GM20431 (cell line): ENCODE data around the gene CCL26.
"Not testable (repeated sequence)": the region's sequence is repeated elsewhere in the genome, so short reads cannot be mapped to it uniquely, and the experiment has no call there.

Experiments used
- in situ Hi-C: fragments of 300-500 bp; cut with MseI, MboI; formaldehyde crosslinking; loops from one replicate; pipeline ENCODE4 v1.15.0; 2020; ENCODE audit warnings: low sequenced_read_pairs; ENCODE audit not compliant: unreplicated experiment

Gene CCL26

DNA sequence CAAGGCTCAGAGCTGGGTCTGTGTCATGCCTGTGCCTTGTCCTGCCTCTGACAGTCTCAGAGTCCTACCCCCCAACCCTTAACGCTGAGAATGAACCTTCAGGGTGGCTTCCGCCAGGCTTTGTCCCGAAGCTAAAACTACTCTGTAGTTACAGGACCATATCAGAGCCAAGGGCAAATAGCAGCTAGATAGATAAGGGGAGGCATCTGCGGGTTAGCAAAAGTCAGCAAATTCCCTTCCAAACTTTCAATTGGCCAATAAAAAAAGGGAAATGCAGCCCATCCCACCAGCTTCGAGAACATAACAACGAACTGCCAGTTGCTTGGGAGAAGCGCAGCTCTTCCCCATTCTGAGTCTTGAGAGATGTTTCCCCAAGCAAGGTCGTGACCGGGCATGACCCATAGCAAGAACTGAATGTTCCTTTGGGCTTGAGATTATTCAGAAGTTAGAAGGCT is 23.8 kb upstream of the CCL26 start:
- in situ Hi-C loops: no loop called here

DNA sequence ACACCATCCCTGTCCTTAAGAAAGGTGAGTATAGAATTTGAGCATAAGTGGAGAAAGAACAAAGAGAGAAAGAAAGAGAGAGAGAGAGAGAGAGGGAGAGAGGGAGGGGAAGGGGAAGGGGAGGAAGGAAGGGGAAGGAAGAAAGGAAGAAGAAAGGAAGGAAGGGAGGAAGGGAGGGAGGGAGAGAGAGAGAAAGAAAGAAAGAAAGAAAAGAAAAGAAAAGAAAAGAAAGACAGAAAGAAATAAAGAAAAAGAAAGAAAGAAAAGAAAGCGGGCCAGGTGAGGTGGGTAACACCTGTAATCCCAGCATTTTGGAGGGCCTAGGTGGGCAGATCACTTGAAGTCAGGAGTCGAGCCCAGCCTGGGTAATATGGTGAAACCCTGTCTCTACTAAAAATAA is 21.7 kb upstream of the CCL26 start:
- in situ Hi-C loops: no loop called here

DNA sequence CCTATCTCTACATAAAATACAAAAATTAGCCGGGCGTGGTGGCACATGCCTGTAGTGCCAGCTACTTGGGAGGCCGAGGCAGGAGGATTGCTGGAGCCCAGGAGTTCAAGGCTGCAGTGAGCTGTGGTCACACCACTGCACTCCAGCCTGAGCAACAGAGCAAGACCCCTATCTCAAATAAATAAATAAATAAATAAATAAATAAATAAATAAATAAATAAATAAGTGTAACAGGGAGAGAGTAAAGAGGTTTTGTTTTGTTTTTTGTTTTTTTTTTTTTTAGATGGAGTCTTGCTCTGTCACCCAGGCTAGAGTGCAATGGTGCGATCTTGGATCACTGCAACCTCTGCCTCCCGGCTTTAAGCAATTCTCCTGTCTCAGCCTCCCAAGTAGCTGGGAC is 20.6 kb upstream of the CCL26 start:
- in situ Hi-C loops: not testable (repeated sequence)

DNA sequence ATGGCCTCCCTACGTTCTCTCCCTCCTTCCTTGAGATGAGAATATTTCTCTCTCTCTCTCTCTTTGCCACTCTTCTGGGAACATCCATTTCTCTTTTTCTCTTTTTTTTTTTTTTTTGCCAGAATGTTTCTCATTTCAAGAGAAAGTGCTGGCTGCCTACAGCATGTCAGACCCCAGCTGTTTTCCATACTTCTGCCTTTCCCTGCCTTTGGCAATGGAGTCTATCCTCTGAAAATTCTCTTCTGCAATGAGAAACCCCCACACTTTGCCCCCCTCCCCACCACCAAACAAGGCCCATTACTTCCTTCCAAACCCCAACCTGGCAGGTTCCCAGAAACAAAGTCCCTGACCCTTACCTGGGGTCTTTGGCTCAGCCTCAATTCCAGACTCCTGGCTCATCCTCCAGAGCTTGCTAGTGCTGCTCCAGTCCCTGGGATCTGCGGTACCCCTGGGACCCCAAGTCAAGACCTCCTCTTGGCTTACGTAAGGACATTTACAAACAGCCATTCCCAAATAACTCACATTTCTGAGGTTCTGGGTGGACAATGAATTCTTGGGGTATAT is 17.4 kb upstream of the CCL26 start:
- in situ Hi-C loops: no loop called here

DNA sequence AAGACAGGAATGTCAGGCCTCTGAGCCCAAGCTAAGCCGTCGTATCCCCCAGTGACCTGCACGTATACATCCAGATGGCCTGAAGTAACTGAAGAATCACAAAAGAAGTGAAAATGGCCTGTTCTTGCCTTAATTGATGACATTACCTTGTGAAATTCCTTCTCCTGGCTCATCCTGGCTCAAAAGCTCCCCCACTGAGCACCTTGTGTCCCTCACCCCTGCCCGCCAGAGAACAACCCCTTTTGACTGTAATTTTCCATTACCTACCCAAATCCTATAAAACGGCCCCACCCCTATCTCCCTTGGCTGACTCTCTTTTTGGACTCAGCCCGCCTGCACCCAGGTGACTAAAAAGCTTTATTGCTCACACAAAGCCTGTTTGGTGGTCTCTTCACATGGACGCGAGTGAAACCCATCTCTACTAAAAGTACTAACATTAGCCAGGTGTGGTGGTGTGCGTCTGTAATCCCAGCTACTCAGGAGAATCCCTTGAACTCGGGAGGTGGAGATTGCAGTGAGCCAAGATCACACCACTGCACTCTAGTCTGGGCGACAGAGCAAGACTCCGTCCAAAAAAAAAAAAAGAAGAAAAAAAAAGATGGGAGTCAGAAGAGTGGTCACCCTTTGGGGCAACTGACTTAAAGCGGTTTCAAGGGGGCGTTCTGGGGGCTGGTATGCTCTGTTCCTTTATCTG is 16.3 kb upstream of the CCL26 start:
- in situ Hi-C loops: not testable (repeated sequence)

DNA sequence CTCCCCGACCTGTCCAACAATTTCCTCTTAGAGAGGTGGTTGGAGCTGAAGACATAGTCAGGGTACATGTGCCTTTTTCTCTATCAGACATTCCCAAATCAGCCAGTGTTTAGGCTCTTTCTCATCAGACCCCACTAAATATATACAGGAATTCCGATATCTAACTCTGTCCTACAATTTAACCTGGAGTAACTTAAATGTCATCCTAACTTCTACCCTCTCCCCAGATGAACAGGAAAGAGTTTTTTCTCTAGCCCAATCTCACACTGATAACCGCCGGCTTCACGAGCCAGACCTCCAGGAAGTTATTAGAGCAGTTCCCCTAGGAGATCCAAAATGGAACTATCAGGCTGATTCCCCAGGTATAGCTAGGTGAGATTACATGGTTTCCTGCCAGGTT is 11.0 kb upstream of the CCL26 start:
- in situ Hi-C loops: not testable (repeated sequence)

DNA sequence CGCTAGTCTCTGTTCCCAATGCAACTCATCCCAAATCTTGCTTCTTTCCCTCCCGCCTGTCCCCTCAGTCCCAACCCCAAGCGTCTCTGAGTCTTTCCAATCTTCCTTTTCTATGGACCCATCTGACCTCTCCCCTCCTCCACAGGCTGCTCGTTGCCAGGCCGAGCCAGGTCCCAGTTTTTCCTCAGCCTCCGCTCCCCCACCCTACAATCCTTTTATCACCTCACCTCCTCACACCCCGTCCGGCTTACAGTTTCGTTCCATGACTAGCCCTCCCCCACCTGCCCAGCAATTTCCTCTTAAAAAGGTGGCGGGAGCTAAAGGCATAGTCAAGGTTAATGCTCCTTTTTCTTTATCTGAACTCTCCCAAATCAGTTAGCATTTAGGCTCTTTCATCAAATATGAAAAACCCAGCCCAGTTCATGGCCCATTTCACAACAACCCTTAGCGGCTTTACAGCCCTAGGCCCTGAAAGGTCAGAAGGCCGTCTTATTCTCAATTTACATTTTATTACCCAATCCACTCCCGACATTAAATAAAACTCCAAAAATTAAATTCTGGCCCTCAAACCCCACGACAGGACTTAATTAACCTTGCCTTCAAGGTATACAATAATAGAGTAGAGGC is 8.7 kb upstream of the CCL26 start:
- in situ Hi-C loops: not testable (repeated sequence)

DNA sequence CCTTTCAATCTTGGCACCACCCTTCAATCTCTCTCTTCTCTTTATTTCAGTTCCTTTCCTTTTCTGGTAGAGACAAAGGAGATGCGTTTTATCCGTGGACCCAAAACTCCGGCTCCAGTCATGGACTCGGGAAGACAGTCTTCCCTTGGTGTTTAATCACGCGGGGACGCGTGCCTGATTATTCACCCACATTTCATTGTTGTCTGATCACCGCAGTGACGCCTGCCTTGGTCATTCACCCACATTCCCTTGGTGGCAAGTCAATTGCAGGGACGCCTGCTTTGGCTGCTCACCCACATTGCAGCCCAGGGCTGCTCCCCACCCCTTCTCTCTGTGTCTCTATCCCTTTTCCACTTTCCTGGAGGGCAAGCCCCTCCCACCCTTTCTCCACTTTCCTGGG is 7.5 kb upstream of the CCL26 start:
- in situ Hi-C loops: not testable (repeated sequence)

DNA sequence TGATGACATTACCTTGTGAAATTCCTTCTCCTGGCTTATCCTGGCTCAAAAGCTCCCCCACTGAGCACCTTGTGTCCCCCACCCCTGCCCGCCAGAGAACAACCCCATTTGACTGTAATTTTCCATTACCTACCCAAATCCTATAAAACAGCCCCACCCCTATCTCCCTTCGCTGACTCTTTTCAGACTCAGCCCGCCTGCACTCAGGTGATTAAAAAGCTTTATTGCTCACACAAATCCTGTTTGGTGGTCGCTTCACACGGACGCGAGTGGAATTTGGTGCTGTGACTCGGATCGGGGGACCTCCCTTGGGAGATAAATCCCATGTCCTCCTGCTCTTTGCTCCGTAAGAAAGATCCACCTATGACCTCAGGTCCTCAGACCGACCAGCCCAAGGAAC is 7.0 kb upstream of the CCL26 start:
- in situ Hi-C loops: not testable (repeated sequence)

DNA sequence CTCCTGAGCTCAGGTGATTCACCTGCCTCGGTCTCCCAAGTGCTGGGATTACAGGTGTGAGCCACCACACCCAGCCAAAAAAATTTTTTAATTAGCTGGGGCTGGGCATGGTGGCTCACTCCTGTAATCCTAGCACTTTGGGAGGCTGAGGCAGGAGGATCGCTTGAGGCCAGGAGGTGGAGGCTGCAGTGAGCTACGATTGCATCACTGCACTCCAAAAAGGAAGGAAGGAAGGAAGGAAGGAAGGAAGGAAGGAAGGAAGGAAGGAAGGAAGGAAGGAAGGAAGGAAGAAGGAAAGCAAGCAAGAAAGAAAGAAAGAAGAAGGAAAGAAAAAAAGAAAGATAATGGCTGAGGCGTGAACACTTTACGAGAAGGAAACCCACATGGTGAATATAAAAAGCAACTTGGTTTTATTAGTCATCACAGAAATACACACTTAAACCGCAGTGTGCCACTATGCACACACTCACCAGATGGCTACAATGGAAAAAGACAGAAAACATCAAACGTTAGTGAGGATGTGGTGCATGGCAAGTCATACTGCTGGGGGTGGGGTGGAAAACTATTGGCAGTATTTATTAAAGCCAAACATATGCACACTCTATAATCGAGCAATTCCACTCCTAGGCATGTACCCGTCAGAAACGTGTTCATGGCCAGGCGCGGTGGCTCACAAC is 4.4 kb upstream of the CCL26 start:
- in situ Hi-C loops: no loop called here

DNA sequence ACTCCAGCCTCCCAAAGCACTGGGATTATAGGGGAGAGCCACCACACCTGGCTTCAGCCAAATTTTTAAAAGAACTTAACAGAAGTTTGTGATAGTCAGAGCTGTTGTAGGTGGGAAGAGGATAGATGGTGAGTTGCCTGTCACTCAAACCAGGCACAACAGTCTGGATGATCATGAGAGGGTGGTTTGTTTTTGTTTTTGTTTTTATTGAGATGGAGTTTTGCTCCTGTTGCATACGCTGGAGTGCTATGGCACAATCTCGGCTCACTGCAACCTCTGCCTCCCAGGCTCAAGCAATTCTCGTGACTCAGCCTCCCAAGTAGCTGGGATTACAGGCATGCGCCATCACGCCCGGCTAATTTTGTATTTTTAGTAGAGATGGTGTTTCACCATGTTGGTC is 1.9 kb upstream of the CCL26 start:
- in situ Hi-C loops: not testable (repeated sequence)

DNA sequence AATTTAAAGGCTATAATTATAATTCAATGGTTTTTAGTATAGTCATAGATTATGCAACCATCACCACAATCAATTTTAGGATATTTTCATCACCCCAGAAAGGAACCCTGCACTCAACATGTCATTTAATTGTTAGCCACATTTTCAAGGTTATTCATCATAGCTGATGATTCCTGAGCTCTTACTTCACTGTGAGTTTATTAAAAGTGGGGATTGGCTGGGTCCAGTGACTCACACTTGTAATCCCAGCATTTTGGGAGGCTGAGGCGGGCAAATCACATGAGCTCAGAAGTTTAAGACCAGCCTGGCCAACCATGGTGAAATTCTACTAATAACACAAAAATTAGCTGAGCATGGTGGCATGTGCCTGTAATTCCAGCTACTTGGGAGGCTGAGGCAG is 787 bp downstream of the CCL26 start:
- in situ Hi-C loops: no loop called here

DNA sequence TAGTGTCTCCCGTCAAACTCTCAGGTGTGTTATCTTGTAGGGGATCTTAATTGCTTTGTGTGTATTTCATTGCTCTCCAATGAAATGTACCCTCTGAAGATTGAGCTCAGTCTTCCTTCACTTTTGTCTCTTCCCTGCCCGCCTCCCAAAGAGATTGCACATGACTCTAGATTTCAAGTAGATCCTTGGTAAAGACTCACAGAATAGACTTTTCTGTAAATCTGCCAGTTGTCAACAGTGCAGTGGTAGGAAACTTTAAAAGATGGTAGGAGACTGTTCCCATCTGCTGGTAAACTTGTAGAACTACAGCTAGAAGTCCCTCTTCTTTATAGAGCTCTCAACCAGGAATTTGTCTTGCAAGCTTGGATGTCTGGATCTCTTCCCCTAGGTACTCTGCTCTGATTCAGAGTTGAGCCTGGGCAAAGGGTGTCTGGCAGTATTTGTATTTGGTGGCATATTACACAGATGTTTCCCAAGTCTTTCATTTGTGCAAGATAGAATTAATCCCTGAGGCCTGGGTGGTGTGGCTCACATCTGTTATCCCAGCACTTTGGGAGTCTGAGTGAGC is 9.6 kb downstream of the CCL26 start:
- in situ Hi-C loops: no loop called here

DNA sequence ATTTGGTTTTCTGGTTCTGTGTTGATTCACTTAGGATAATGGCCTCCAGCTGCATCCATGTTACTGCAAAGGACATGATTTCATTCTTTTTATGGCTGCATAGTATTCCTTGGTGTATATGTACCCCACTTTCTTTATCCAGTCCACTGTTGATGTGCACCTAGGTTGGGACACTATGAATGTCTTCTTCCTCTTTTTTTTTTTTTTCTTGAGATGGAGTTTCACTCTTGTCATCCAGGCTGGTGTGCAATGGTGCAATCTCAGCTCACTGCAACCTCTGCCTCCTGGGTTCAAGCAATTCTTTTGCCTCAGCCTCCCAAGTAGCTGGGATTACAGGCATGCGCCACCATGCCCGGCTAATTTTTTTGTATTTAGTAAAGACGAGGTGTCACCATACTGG is 10.2 kb downstream of the CCL26 start:
- in situ Hi-C loops: not testable (repeated sequence)

DNA sequence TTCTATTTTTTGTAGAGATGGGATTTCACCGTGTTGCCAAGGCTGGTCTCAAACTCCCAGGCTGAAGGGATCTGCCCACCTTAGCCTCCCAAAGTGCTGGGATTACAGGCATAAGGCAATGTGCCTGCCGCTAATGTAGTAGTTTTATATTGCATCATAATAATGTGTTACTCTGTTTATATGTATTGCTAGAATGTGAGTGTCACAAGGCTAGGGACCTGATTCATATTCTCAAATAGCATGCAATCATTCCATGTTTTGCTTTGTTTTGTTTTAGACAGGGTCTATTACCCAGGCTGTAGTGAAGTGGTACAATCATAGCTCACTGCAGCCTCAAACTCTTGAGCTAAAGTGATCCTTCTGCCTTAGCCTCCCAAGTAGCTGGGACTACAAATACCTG is 13.5 kb downstream of the CCL26 start:
- in situ Hi-C loops: no loop called here

DNA sequence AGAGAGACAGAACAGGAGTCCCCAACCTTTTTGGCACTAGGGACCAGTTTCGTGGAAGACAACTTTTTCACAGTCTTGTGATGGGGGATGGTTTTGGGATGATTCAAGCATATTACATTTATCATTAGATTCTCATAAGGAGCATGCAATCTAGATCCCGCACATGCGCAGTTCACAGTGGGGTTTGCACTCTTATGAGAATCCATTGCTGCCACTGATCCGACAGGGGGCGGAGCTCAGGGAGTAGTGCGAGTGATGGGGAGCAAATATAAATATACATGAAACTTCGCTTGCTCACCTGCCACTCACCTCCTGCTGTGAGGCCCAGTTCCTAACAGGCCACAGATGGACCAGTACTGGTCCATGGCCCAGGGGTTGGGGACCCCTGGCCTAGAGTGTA is 14.2 kb downstream of the CCL26 start:
- in situ Hi-C loops: no loop called here

DNA sequence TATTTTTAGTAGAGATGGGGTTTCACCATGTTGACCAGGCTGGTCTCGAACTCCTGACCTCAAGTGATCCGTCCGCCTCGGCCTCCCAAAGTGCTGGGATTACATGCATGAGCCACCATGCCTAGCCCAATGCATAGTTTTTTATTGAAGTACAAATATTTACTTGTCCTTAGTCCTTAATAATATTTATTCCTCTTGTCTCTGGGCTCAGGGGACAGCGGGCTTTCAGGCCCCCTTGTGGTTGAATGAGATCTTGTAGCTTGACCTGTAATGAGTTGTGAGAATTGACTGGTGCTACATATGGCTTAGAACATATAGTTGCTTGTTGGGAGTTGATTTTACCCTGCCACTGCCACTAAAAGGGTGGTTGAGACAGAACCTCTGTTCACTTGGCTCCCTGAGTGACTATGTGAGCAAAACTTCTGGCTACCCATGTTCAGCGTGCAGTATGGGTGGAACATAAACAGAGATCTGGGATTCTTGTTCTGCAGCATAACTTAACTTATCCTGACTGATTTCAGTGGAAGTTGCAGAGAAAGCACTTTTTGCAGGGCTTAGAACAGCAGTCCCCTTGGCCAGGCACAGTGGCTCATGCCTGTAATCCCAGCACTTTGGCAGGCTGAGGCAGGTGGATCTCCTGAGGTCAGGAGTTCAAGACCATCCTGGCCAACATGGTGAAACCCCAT is 14.9 kb downstream of the CCL26 start:
- in situ Hi-C loops: no loop called here

DNA sequence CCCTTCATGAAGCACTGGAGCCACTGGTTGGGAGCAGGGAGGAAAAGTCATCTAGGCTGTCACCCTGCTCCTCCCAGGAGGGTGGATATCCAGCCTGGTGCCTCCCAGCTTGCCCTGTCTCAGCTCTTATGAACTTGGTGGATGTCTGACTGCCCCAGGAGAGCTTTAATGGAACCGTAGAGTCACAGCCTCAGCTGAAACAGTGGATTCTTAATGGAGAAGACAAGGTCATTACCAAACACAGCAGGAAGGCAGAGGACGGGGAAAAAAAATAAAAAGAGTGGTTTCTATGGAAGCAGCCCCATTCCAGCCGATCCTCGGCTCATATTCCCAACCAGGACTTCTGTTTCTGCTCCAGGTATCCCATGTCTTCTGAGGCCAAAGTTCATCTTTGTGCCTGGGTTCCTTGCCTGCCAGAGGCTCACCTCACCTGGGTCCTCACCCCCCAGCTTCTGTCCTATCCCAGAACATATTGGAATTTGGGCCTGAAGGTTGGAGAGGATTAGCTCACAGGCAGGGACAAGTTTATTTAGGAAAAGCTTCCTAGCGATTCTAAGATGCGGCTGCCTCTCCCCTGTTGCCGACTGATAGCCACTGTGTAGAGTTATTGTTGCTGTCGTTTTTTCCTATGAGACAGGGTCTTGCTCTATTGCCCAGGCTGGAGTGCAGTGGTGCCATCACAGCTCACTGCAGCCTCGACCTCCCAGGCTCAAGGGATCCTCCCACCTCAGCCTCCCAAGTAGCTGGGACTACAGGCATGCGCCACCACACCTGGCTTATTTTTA is 15.6 kb downstream of the CCL26 start:
- in situ Hi-C loops: no loop called here

DNA sequence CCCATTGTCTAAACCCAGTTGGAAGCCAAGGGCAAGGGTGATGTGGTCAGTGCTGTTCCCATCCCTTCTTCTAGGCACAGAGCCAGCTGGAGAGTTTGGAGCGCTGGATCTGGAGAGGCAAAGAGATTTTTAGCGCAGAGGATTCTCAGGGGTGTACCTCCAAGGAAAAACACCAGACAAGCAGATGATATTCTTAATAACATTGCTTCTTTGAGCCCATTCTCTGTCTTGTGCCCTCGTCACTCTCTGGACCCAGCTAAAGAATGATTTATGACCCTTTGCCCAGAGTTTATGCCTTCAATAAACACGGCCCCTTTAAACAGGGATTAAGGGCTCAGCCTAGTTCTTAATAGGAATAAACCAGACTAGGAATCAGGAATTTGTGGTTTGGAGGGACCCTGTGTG is 28.6 kb downstream of the CCL26 start:
- in situ Hi-C loops: no loop called here
